ENCODE measurements around the gene STARD3.

Gene STARD3

GRCh38 chr17:39621523-39622379 is 15.2 kb upstream of the STARD3 start:
- DNase-seq = peak; percentile 66

GRCh38 chr17:39622380-39623006 is 14.5 kb upstream of the STARD3 start:
- no peak for DNase-seq

- peak; percentile 73 for DNase-seq
These were observed 13.5 kb upstream of the STARD3 start for GRCh38 chr17:39623356-39623950.

GRCh38 chr17:39624313-39624712 is 12.6 kb upstream of the STARD3 start:
- DNase-seq = no peak

GRCh38 chr17:39625198-39625785 is 11.7 kb upstream of the STARD3 start:
- no peak for DNase-seq

GRCh38 chr17:39626171-39627046 is 10.5 kb upstream of the STARD3 start, which contains the start of gene PPP1R1B:
TSS of gene PPP1R1B (plus strand) at chr17:39626952. CDS start at chr17:39627393, 441 bp downstream.
- DNase-seq = no peak

- DNase-seq = no peak
These were observed 9.8 kb upstream of the STARD3 start for GRCh38 chr17:39627047-39627711.

- no peak for DNase-seq
These were observed 9.0 kb upstream of the STARD3 start for GRCh38 chr17:39627712-39628516.

- no peak for DNase-seq
These were observed 8.1 kb upstream of the STARD3 start for GRCh38 chr17:39628655-39629493.

DNA sequence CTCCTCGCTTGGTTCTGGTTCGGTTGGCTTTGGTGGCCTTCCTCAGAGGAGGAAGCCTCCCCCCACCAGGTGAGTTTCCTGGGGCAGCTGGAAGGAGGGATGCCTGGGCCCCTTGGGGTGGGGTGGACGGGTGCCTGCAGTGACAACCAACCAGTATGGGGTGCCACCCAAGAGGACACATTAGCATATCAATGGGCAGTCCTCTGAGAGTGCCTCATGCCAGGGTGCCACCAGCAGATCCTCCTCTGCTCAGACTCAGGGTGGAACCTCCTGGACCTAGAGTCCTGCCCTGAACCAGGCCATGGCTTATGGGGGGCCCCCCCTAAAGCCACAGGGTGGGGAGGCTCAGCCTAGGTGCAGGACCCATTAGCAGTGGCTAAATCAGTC is 7.5 kb upstream of the STARD3 start:
- DNase-seq = no peak

- no peak for DNase-seq
These were observed 7.0 kb upstream of the STARD3 start for GRCh38 chr17:39629898-39630297.

- DNase-seq = no peak
These were observed 5.5 kb upstream of the STARD3 start for GRCh38 chr17:39631403-39631802.

DNA sequence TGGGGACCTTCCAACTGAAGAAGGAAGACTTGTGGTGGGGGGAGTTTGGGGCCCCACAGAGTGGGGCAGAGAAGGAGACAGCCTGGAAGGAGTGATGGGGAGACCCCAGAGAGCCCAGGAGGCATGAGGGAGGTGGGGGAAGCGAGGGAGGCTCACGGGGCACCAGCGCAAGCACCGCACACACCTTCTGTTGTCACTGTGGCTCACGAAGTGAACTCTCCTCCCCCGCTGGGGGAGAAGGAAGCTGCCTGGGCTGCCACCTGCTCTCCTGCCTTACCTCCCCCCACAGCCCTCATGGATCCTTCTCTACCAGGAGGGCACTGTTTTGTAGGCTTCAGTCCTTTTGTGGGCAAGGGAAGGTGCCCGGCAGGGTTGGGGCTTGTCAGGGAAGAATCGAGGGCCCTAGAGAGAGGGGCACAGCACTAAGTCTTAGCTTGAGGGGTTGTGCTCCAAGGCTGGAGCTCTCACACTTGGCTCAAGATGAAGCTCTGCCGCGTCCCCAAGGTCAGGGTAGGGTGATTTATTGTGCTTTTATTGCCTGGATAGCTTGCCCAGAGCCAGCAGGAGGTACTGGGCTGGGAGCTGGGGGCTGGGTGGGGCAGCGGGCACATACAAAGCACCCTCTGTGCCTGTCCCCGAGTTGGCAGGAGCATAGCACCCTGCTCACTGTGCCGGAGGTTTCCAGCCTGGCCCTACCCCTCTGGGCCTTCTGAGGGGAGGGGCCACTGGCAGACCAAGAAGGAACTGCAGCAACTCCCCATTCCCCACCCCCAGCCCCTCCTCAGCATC is 4.6 kb upstream of the STARD3 start:
- no peak for DNase-seq

GRCh38 chr17:39633570-39634183 is 3.3 kb upstream of the STARD3 start:
- DNase-seq = no peak

DNA sequence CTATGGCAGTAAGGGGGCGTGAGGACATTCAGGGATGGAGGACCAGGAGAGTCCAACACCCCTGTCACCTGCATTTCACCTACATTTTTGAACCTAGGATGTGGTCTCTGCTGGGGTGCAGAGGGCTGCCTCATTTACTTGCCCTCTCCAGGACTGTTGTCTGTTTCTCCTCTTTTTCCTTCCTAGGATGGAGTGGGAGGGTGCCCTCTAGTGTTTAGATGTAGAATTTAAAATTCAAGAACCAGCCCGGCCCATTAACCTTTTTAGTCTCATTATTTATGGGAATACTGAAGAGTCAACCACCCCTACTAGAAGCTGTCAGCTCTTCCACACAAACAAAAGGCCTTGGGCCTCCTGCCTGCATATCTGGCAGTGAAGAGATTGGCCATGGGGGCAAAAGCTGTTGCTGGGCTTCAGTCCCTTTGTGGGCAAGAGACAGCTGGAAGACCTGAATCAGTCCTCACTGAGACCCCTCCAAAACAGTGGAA is 2.5 kb upstream of the STARD3 start:
- DNase-seq = peak; percentile 12

DNA sequence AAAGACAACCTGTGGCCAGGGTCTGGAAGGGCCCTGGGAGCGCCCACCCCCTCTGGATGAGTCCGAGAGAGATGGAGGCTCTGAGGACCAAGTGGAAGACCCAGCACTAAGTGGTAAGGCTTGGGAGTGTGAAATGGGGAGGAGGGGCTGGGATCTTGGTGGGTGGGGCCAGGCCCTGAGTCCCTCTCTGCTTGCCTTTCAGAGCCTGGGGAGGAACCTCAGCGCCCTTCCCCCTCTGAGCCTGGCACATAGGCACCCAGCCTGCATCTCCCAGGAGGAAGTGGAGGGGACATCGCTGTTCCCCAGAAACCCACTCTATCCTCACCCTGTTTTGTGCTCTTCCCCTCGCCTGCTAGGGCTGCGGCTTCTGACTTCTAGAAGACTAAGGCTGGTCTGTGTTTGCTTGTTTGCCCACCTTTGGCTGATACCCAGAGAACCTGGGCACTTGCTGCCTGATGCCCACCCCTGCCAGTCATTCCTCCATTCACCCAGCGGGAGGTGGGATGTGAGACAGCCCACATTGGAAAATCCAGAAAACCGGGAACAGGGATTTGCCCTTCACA is 1.2 kb upstream of the STARD3 start:
- DNase-seq = no peak

- DNase-seq = no peak
These were observed 387 bp upstream of the STARD3 start for GRCh38 chr17:39636587-39636926.

DNA sequence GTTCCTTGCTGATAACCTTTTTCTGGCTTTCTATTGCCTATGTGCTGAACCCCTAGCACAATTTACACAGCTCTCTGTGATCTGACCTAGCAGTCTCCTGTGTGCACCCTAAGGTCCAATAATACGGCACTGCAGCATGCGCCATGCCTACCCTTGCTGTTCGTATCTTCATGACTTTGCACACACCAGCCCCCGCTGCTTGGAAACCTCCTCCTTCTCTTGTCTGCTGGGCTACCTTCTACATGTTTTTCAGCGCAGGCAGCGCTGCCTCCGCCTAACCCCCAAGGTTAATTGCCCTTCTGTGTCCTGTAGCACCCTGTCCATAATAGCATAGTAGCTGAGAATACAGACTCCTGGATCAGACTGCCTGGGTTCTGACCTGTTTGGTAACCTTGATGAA is 1.4 kb downstream of the STARD3 start:
- DNase-seq = no peak
